GM18909 (cell line): Measurements from ENCODE around the gene ICOS.
"Not testable (repeated sequence)": the region's sequence is repeated elsewhere in the genome, so short reads cannot be mapped to it uniquely, and the experiment has no call there.

Source experiments
- ATAC-seq: cut with Tn5 transposase; IDR thresholded peaks from one replicate; pipeline ENCODE4 v1.9.1; 2021; ENCODE audit warnings: mild to moderate bottlenecking; ENCODE audit not compliant: unreplicated experiment, poor library complexity

The ICOS gene

GRCh38 chr2:203916756-203917155 lies 19.8 kb upstream of the ICOS start:
- ATAC-seq: no peak

- no peak for ATAC-seq
These were observed 18.3 kb upstream of the ICOS start for GRCh38 chr2:203918264-203918663.

GRCh38 chr2:203918839-203919238 lies 17.7 kb upstream of the ICOS start:
- no peak for ATAC-seq

GRCh38 chr2:203925512-203926158 lies 10.9 kb upstream of the ICOS start:
- ATAC-seq: no peak

GRCh38 chr2:203928849-203929248 lies 7.7 kb upstream of the ICOS start:
- ATAC-seq: no peak

- ATAC-seq: not testable (repeated sequence)
These were observed 5.3 kb upstream of the ICOS start for GRCh38 chr2:203931262-203931661.

GRCh38 chr2:203934041-203934492 lies 2.5 kb upstream of the ICOS start:
- no peak for ATAC-seq

GRCh38 chr2:203934711-203935438 lies 1.7 kb upstream of the ICOS start:
- no peak for ATAC-seq

- ATAC-seq: no peak
These were observed 995 bp upstream of the ICOS start for GRCh38 chr2:203935568-203935967.

- no peak for ATAC-seq
These were observed 386 bp downstream of the ICOS start for GRCh38 chr2:203936949-203937348.

GRCh38 chr2:203937788-203938187 lies 1.2 kb downstream of the ICOS start:
- ATAC-seq: no peak

GRCh38 chr2:203940039-203940438 lies 3.5 kb downstream of the ICOS start:
- ATAC-seq: no peak

GRCh38 chr2:203943493-203944382 lies 7.2 kb downstream of the ICOS start:
- ATAC-seq: not testable (repeated sequence)

GRCh38 chr2:203948733-203949132 lies 12.2 kb downstream of the ICOS start:
- ATAC-seq: peak; percentile 61

GRCh38 chr2:203949228-203949627 lies 12.7 kb downstream of the ICOS start:
- peak; percentile 36 for ATAC-seq

- ATAC-seq: peak; percentile 40
These were observed 14.9 kb downstream of the ICOS start for GRCh38 chr2:203951366-203951902.

GRCh38 chr2:203959265-203959664 lies 22.7 kb downstream of the ICOS start:
- ATAC-seq: no peak

GRCh38 chr2:203959672-203960071 lies 23.1 kb downstream of the ICOS start:
- ATAC-seq: no peak

- no peak for ATAC-seq
These were observed 24.2 kb downstream of the ICOS start for GRCh38 chr2:203960811-203961210.

- not testable (repeated sequence) for ATAC-seq
These were observed 28.6 kb downstream of the ICOS start for GRCh38 chr2:203965190-203965589.

GRCh38 chr2:203971251-203971650 lies 34.7 kb downstream of the ICOS start:
- no peak for ATAC-seq
